Measurements from ENCODE around the gene DAG1.
"Not testable (repeated sequence)": the region's sequence is repeated elsewhere in the genome, so short reads cannot be mapped to it uniquely, and the experiment has no call there.

Gene DAG1

GRCh38 chr3:49470714-49471420, 800 bp downstream of the DAG1 start:
- no peak for DNase-seq

- no peak for DNase-seq
Observed at GRCh38 chr3:49471856-49472495, 1.9 kb downstream of the DAG1 start.

- DNase-seq, result no peak
Observed at GRCh38 chr3:49476563-49476962, 6.5 kb downstream of the DAG1 start.

- DNase-seq, result no peak
Observed at GRCh38 chr3:49482766-49483165, 12.7 kb downstream of the DAG1 start.

- DNase-seq, result no peak
Observed at GRCh38 chr3:49484471-49484870, 14.4 kb downstream of the DAG1 start.

GRCh38 chr3:49489247-49489646, 19.2 kb downstream of the DAG1 start:
- no peak for DNase-seq

GRCh38 chr3:49492969-49493368, 22.9 kb downstream of the DAG1 start:
- DNase-seq, result no peak

GRCh38 chr3:49493901-49494300, 23.8 kb downstream of the DAG1 start:
- DNase-seq, result no peak

- no peak for DNase-seq
Observed at GRCh38 chr3:49495023-49495422, 25.0 kb downstream of the DAG1 start.

- DNase-seq, result not testable (repeated sequence)
Observed at GRCh38 chr3:49496845-49497244, 26.8 kb downstream of the DAG1 start.

- no peak for DNase-seq
Observed at GRCh38 chr3:49497606-49498005, 27.5 kb downstream of the DAG1 start.

GRCh38 chr3:49498239-49498638, 28.2 kb downstream of the DAG1 start:
- no peak for DNase-seq

- DNase-seq, result no peak
Observed at GRCh38 chr3:49498648-49499047, 28.6 kb downstream of the DAG1 start.

- DNase-seq, result no peak
Observed at GRCh38 chr3:49500205-49500731, 30.2 kb downstream of the DAG1 start.

GRCh38 chr3:49500732-49501609, 30.9 kb downstream of the DAG1 start:
- no peak for DNase-seq

GRCh38 chr3:49501842-49502241, 31.8 kb downstream of the DAG1 start:
- DNase-seq, result no peak

GRCh38 chr3:49506906-49507305, 36.8 kb downstream of the DAG1 start:
- DNase-seq, result no peak

- DNase-seq, result no peak
Observed at GRCh38 chr3:49509028-49509561, 39.0 kb downstream of the DAG1 start.

- DNase-seq, result no peak
Observed at GRCh38 chr3:49511639-49512038, 41.6 kb downstream of the DAG1 start.

- DNase-seq, result no peak
Observed at GRCh38 chr3:49512781-49513355, 42.8 kb downstream of the DAG1 start.

- no peak for DNase-seq
Observed at GRCh38 chr3:49513494-49514124, 43.5 kb downstream of the DAG1 start.

GRCh38 chr3:49518016-49518415, 47.9 kb downstream of the DAG1 start:
- no peak for DNase-seq
